HG03025 (cell line): ENCODE results near the gene HABP4.
"Not testable (repeated sequence)": the region's sequence is repeated elsewhere in the genome, so short reads cannot be mapped to it uniquely, and the experiment has no call there.

ENCODE experiments used
- ATAC-seq: cut with Tn5 transposase; IDR thresholded peaks from one replicate; pipeline ENCODE4 v1.9.1; 2021; ENCODE audit warnings: mild to moderate bottlenecking, moderate library complexity; ENCODE audit not compliant: unreplicated experiment, low FRiP score

Gene HABP4

DNA sequence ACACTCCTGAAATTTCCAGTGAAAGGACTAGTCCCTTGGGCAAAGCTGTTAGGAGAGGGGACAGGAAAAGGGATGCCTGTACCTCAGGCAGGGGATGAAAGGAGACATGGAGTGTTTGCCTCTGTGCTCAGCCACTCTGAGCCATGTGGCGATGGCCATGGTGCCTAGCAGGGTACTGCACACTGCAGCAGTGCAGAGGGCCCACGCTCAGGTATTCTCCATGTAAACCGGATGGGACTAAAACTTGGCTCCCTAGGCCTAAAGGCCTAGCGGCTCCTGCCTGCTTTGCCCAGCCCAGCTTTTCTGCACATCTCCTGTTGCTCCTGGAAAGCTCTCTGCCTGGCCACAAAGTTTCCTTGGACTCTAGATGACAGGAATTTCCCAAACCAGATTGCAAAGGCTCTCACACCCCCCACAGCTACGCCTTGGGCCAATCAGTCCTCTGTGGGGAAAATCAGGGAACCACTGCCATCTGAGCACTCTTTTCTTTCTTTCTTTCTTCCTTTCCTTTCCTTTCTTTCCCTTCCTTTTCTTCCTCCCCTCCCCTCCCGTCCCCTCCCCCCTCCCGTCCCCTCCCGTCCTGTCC, 44.3 kb downstream of the HABP4 start:
- ATAC-seq, result no peak

DNA sequence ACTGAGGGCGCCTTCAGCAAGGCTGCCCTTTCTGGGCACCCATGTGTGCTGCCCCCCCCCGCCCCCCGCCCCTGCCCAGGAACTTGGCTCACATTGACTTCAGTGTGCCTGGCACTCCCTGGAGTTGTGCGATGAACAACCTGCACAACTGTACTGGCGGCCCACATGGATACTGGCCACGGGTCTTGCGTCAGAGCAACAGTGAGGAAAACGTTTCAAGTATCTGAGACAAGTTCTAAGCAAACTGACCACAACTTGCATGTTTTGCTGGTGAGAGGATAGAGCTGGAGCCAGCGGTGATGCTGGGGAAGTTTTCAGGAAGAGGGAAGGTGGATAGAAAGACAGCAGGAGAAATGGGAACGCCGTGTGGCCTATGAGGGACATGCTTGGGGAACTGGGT, 45.4 kb downstream of the HABP4 start:
- ATAC-seq, result no peak

DNA sequence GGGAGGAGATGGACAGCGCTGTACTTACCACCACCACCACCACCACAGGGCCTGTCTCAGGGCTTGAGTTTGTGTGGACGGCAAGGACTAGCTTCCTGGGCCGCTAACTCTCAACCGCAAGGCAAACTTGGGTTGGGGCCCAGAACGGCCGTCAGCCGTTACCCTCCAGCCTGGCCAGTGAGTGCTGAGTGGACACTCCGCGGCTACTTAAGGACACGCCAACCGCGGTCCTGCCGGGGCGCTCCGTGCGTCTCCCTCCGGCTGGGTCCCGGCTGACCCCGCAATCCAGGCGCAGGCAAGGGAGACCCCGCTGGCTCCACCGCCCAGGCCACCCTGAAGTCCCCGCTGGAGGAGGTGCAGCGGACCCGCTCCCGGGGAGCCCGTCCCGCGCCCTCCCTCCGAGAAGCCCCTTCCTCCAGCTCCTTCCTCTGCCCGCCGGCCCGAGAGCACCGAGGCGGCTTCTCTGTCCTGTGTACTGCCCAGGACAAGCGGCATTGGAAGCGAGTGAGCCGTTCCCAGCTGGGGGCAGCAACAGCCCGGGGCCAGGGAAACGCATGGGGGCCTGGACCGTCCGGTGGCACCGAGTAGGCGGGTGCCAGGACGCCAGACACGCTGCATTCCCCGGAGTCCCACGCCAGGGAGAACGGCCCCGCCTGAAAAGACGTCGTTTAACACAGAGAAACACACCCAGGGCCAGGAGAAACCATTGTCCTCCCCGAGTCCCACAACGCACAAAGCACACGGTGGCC, 46.6 kb downstream of the HABP4 start:
- ATAC-seq, result no peak

DNA sequence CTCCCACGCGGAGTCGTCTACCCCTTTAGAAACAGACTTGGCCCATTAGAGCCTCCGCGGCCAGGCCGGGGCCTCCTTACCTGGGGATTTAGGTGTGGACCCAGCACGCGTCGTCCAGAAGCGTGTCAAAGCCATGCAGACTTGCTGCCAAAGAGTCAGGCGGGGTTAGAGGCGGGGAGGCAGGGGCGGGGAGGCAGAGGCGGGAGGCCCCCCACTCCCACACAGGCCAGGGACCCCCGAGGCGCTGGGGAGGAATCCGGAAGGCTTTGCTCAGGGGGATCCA, 47.1 kb downstream of the HABP4 start:
- ATAC-seq, result no peak

DNA sequence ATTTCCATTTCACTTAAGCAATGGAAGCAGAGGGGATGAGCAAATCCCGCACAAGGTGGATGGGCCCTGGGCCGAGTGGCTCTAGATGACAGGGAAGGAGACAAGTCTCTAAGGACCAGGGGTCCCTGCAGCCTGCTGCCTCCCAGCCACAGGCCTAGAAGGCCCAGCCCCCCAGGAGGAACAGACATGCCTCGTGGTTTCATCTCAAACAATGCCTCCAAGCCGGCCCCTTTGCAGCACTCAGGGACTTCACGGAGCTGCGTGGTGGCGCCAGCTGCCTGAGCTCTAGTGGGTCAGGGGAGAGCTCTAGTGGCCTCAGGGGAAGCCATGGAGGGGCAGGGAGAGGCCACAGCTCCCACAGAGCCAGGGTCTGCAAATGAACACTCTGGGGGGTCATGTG, 48.8 kb downstream of the HABP4 start:
- ATAC-seq, result no peak

DNA sequence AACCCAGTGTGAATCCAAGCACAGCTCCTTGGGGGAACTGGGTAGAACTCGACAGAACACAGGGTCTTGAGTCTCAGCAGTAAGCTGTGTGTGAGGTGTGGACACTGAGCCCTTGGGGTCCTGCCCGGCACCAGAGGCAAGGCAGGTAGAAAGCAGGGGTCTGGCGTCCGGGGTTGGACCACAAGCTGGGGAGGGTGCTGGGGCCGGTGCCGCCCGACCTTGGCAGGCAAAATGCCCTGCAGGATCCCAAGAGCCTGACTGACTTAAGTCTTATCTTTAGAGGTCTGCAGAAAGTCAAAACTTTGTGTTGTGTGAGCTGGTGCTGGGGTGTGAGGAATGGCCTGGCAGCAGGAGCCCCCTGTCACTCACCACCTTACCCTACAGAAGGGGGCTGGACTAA, 49.3 kb downstream of the HABP4 start:
- no peak for ATAC-seq

DNA sequence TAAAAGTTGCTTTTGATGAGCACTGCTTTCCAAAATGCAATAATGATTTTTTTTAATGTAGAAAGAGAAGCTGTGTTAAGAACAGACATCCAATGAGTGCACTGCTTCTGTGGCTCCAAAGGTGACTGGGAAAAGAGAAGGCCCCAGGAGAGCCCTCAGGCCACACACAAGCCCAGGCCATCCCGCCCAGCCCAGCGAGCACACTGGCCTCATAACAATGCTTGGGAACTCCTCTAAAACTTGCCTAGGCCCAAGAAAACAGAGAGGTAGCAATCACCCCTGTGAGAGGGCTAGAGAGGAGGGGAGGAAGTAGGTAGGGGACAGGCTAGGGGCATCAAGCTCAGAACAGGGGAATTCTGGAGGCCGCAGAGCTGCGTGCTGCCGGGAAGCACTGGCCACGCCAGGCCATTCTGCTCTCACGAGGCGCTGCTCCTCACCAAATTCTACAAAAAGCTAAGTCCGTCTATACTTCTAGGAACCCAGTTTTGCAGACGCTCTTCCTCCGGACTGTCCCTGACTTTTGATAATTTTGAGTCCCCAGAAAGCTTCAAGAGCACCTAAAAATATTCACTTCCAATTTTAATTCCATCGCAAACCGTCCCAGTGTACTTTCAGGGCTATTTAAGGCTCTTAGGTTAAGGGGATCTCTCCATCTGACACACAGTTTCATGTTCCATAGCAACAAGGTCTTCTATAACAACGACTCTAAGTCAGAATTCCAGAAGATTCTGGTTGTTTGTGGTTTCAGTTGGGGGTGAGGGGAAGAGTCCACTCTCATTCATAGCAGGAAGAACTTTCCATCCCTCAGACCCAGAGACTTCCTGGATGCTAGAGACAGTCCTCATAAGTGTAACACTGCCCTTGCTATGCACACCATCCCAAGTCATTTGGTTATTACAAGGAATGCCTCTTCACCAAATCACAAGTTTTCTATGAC, 51.0 kb downstream of the HABP4 start:
- no peak for ATAC-seq

DNA sequence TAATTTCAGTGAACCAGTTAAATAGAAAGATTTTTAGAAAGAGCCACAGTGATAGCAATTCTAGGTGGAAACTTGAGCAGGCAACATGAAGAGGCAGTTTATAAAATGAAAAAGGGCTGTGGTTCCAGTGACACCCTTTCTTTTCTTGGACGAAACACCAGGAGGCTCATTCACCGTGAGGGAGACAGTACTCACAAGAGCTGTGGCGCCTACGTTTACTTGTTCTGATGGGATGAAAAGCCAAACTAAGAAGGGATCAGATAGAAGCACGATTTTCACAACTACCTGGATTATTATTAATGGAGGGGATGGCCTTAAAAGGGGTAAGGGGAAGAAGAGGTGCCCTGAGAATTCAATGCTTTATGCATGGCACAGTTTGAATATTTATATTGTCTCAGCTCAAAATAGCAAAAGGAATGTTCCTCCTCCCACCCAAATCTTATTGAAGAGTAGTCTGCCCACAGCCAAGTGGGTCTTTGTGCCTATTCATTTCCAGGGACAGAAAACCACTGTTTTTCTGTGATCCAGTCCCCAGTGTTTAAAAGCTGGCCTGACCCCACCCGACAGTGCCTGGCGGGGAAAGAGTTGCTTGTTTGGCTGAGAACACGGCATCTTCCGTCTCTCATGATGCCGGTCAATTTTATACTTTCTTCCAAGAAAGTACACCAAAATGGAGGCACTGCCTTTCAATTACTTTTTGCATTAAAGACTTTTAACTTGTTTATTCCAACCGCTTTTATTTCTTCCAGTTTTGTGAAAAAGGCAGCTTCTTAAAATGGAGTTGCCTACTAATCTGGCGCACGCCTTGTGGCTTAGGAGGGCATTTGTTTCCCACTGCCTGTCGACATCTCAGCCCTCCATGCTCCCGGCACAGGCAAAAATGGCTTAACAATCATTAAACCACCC, 51.9 kb downstream of the HABP4 start:
- no peak for ATAC-seq

DNA sequence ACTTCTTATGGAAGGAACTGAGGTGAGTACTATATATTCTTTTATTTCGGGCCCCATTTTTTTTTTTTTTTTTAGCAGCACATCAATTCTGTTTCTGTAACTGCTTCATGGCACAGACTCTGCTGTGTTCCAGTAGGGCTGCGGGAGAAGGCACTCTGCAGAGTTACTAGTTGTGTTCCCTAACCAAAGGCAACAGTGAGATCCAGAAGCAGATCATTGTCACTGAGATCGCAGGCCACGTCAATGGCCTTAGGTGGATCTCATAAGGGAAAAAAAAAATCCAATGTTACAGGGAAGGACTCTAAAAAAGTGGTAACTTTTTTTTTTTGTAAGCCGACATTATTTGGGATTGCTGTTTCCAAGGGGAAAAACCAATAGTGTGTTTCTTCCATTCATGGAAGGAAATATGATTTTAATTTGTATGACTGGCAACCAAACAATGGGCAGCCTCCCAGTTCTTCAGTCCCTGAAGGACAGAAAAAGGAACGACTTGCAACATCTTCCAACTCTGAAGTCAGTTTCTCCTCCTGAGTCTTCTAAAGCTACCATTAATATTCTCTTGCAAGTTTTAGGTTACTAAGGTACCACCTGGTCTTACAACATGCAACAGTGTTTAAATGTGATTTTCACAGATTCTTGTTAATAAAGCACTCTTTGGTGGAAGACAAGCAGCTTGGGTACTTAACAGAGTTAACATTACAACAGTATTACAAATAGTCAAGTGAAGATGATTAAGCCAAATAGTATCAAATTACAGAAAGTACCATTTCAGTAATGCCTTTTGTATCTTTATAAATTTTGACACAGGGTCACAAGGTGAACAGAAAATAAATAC, 52.8 kb downstream of the HABP4 start:
- ATAC-seq, result no peak

DNA sequence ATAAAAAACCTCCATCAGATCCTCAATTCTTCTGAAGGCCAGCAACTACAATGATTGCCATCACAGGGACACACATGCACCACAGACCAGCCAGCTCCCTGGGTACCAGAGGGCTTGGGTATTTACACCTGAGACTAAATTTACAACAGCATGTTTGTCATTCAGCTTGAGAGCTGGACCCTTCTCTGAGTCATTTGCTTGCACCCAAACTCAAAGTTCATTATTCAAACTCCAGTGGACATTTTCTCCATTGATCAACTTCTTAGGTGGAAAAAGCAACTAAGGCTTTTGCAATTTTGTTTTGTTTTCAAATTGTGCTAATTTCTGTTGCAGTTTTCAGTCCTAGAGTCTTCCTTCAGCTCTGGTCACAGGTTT, 53.4 kb downstream of the HABP4 start:
- ATAC-seq, result not testable (repeated sequence)

DNA sequence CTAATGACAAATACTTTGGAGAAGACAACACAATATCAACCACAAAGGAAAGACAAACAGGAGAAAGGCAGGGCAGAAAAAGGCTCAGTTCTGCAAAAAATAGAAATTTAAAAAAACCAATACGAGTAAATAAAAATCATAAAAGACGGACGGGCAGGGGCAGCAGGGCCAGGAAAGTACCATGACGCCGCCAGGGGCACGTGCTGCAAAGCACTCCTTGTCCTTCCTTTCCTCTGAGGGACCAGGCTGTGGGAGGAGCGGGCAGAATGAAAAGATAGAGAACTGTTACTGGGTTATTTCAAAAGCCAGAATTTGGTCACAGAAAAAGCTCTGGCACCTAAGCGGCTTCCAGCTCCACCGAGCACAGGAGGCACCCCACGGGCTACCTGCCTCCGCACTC, 53.9 kb downstream of the HABP4 start:
- ATAC-seq, result no peak

DNA sequence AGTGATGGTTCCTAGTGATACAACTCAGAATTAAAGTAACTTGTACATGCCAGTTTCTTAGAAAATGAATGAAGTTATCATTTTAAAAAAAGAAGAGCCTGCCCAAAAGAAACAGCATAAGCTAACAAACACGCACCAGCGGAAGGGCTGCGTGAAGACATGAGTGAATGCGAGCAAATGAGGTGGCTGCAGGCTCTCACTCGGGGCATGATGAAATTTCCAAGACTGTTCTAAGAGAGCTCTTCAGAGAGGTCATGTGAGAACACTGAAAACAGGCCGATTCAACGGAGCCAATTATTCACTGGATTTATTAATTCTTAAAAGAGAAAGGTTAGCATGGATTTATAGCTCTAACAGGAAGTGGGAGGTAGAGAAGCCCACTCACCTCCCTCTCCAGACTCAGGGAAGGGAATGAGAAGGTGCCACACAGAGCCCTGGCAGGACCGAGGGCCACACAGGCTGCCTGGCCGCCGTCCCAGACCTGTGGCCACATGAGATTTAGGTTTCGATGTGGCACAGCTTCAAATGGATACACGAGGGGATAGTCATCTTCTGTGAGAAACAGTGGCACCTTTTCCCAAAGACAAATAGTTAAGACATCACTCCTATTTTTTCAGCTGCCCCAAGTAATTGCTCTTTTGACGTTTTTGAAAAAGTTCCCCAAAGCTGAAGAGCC, 55.5 kb downstream of the HABP4 start:
- no peak for ATAC-seq

DNA sequence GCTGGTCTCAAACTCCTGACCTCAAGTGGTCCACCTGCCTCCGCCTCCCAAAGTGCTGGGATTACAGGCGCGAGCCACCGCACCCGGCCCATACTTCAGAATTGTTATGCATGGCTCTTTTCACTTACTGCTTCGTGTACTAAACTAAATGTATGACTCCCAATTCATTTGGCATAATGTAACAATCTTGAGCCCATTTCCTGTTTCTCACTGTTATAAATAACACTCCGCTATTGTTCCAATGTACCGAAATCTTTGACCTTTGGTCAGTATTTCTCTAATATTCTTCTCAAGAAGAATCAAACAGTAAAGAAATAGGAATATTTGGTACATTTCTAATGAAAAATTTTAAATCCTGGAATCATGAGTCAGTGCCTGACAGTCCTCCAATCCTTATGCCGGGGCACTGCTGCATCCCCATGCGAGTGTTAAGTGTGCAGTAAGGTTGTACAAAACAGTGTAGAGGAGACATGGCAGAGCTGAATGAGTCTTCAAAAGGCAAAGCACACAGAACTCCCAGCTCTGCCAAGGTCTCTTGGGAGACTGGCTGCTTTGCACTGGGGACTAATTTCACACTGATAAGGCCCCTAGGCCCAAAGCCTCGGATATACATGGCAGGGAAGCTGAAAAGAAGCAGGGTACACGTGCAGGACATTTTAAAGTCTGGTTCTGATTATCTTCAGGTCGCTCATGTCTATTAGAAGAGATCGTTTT, 58.4 kb downstream of the HABP4 start:
- ATAC-seq, result no peak

DNA sequence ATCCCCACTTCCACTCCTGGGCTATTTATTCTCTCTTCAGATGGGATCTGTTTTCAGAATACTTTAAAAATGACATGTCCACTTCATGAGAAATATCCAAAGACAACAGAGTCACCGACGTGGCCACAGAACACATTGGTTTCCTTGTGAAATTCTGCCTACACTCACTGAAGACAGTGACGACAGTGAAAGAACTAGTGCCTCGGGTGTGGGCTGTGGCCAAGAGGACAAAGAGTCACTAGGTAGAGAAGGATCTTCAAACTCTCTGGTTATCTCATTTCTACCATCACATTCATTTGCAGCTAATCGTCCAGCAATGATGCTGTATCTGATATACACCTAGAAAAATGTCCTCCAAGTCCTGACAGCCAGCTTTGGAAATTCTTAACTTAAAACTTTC, 59.1 kb downstream of the HABP4 start:
- no peak for ATAC-seq

DNA sequence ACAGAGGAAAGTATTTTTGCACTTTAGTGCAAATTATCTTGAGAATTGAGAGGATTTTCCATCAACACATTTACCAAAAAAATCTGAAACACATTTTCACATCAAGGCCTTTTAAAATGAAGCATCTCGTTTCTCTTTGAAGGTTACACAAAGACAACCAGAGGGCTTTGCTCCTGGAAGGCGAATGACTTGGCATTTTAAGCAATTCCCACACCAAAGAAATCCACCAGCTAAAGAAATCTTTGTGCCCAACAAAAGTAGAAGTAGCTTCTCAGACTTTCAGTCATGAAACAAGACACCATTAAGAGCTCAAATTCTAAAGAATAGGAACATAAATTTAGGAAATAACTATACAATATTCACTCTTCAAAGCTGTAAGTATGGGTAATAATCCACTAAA, 59.9 kb downstream of the HABP4 start:
- ATAC-seq, result no peak

DNA sequence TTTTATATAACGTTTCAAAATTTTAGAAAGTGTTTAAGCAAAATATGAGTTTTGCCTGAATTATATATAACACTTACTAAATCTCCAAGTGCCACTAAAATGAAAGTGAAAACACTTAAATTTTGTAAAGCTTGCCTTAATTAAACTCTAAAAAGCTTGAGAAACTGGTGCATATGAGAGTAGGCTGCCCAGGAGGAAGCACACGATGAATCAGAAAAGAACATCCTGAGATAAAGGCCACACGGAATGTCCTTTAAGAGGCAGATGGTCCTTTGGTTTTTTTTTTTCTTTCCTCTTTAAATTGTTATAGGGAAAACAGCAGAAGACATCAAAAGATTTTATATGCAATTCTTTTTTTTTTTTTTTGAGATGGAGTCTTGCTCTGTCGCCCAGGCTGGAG, 60.3 kb downstream of the HABP4 start:
- no peak for ATAC-seq

DNA sequence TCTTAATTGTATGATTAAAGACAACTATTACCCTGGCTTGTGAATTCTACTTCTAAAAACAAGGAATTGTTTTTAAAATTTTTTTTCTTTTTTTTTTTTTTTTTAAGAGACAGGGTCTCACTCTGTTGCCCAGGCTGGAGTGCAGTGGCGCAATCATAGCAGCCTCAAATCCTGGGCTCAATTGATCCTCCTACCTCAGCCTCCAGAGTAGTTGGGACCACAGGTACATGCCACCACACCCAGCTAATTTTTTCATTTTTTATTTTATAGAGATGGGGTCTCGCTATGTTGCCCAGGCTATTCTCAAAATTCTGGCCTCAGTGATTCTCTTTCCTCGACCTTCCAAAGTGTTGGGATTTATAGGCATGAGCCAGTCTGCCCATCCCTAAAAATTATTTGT, 62.3 kb downstream of the HABP4 start:
- ATAC-seq, result no peak

DNA sequence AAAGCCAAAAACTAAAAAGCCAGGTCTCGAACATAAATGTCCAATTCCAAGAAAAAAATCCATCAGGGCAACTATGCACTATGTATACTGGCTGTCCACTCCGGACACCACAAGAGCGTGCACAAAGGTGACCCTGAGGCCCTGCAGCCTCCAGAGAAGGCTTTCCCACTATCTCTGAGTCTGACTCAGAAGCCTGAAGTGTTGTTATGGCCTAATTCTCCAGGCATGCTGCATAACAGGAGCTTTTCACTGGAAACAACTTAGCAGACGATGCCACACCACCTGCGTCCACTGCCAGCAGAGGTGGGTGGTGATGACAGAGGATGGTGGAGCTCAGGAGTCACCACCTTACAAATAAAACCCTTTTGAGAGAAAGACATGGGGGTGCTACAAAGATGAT, 63.7 kb downstream of the HABP4 start:
- no peak for ATAC-seq
